ENCODE measurements around the gene TAGLN3.

TAGLN3 gene

DNA sequence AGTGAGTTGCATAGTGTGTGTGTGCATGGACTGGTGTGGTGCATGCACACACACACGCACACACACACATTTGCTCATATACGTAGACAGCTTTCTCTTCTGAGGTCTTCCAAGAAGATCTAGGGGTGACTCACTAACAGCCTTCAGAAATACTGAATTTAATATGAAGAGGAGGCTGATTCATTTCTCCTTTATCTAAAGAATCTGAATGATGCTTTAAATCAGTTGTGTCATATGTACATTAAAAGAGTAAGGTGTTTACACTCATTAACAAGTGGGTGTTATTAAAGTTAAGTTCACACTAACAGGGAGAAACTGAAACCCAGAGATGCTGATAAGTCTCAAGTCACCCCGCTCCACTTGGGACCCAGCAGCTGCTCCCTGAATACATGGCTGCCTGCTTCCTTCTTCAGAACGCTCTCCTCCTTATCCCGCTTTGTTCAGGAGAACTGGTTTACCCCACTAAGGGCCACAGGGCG, 57.8 kb downstream of the TAGLN3 start:
- no peak for FAIRE-seq

DNA sequence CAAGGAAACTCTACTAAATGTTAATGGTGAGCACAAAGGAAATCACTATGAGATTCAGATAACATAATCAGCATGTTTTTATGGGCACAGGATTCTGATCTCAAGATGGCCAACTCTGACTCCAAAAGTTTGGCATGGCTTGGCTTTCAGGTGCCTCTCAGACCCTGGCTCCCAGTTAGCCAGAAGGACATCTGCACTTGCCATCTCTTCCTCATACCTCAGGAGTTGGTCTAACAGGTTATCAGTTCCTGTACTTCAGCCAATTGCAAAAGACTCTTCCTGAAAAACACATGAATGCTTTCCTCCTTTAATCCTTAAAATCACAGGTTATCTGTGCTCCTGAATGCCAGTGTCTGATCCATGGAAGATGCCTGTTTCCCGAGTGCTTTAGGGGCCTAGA, 60.8 kb downstream of the TAGLN3 start:
- no peak for FAIRE-seq

DNA sequence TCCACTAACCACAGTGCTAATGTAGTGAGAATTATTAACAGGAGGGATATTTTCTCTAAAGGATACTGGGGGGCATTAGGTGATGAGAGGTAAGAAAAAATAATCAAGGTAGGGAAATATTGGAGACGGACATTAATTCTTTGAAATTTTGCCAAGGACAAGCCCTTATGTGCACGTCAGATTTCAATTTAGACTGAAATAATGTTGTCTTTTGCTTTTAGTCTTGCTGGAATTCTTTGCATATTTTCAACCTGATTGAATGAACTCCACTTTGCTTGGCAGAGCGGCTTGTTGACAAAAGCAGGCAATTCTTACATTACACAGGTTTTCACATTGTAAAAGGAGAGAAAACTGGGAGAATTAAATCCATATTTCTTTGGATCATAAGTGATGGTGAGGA, 62.4 kb downstream of the TAGLN3 start:
- FAIRE-seq, result no peak

Measured in A204.1 (cell line).